Limb (tissue), 2 donors: ENCODE results near the gene TRPM3.

Source experiments
- DNase-seq, 2 donors: peaks; one replicate each; pipeline ENCODE4 v3.0.0-alpha.2; 2016; ENCODE audit errors: extremely low spot score in 2 of 2

The TRPM3 gene

GRCh38 chr9:71098801-71099200 lies 22.6 kb downstream of the TRPM3 start:
- DNase-seq: no peak

GRCh38 chr9:71097671-71098070 lies 23.8 kb downstream of the TRPM3 start:
- DNase-seq: no peak

GRCh38 chr9:71096421-71097108 lies 24.9 kb downstream of the TRPM3 start:
- no peak for DNase-seq

GRCh38 chr9:71094708-71095251 lies 26.6 kb downstream of the TRPM3 start:
- DNase-seq: no peak

- no peak for DNase-seq
Measured at GRCh38 chr9:71090896-71091295, 30.5 kb downstream of the TRPM3 start.

- no peak for DNase-seq
Measured at GRCh38 chr9:71079451-71079850, 42.0 kb downstream of the TRPM3 start.

- DNase-seq: no peak
Measured at GRCh38 chr9:71076096-71076495, 45.3 kb downstream of the TRPM3 start.

GRCh38 chr9:71073494-71073893 lies 47.9 kb downstream of the TRPM3 start:
- DNase-seq: no peak

GRCh38 chr9:71072587-71072986 lies 48.8 kb downstream of the TRPM3 start:
- DNase-seq: no peak

- DNase-seq: no peak
Measured at GRCh38 chr9:71071633-71072032, 49.8 kb downstream of the TRPM3 start.

- DNase-seq: no peak
Measured at GRCh38 chr9:71058660-71059059, 62.8 kb downstream of the TRPM3 start.

- no peak for DNase-seq
Measured at GRCh38 chr9:71052287-71052686, 69.1 kb downstream of the TRPM3 start.

GRCh38 chr9:71048280-71048679 lies 73.1 kb downstream of the TRPM3 start:
- DNase-seq: no peak

GRCh38 chr9:71042448-71042990 lies 78.9 kb downstream of the TRPM3 start:
- no peak for DNase-seq

- DNase-seq: no peak
Measured at GRCh38 chr9:71037521-71037920, 83.9 kb downstream of the TRPM3 start.

GRCh38 chr9:71036501-71036900 lies 84.9 kb downstream of the TRPM3 start:
- peak in 1 of 2 donors; percentile 42 for DNase-seq

- no peak for DNase-seq
Measured at GRCh38 chr9:71032779-71033178, 88.6 kb downstream of the TRPM3 start.

- no peak for DNase-seq
Measured at GRCh38 chr9:71025728-71026127, 95.7 kb downstream of the TRPM3 start.

- no peak for DNase-seq
Measured at GRCh38 chr9:71025201-71025600, 96.2 kb downstream of the TRPM3 start.

- no peak for DNase-seq
Measured at GRCh38 chr9:71010258-71010657, 111.2 kb downstream of the TRPM3 start.

GRCh38 chr9:71005456-71005855 lies 116.0 kb downstream of the TRPM3 start:
- DNase-seq: no peak

- DNase-seq: no peak
Measured at GRCh38 chr9:71004196-71004595, 117.2 kb downstream of the TRPM3 start.

- no peak for DNase-seq
Measured at GRCh38 chr9:71003346-71003745, 118.1 kb downstream of the TRPM3 start.
